SH-SY5Y (cell line): ENCODE data around the gene IL1RAPL2.

Source experiments
- GATA2 ChIP-seq: IDR thresholded peaks from 2 replicates; pipeline ENCODE4 v1.6.1; 2011; ENCODE audit warnings: mild to moderate bottlenecking, low read depth, low read length
- GATA3 ChIP-seq: IDR thresholded peaks from 2 replicates; pipeline ENCODE4 v1.6.1; 2011; ENCODE audit warnings: low read depth, mild to moderate bottlenecking, low read length, moderate library complexity

DNA sequence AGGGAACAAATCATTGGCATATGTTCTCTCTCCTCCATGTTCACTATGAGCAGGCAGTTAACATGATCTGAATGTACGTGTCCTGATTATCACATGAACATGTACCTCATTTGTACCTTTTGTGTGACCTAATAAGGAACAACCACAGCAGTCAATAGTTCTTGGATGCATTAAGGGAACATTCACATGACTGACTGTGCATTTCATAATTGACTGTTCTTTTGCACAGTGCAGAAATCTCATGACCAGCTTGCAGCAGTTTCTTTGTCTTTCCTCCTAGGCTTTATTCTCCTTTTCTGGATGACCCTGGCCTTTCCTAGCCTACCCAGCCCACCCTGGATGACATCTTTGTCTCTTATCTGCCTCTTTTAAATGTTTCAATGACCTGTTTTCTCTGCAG, 711.1 kb downstream of the IL1RAPL2 start:
- TF ChIP-seq GATA2, result no peak
- no peak for TF ChIP-seq GATA3
